ENCODE results near the gene SGSM1. TPM values are rescaled to one million over a fixed set of nuclear protein-coding genes. Genes with fewer than 3 reads are reported as not detected.

The SGSM1 gene
- total RNA-seq, 1 experiment from 2014 or later: 4.3 TPM

- Mint-ChIP-seq H3K27ac (peak overlapping the region in 1 of 3 experiments; percentile 11; a peak in 3 of 7 replicates), H3K36me3 (ENCODE audit: insufficient read depth in 1 of 3, low read depth in 3 of 3) (peaks cover 4 to 16% (median 7%) of the 10 kb centered on the region in 3 experiments; a peak in 4 of 7 replicates), H3K9me3 (no peaks in the 10 kb centered on the region), H3K27me3 (ENCODE audit: low read depth) (no peaks in the 10 kb centered on the region; the same call in 1 of the 2 replicates), H3K4me1 (peaks cover 30 to 41% of the 10 kb centered on the region in 2 experiments), H3K4me3 (no peak overlapping the region; a peak in 1 of 5 replicates)
- no peak overlapping the region for H2BK15ac ChIP-seq (ENCODE audit: low read depth, low read length)
- H3K4ac ChIP-seq (ENCODE audit: low read depth, low read length): no peak overlapping the region
- H3K23ac ChIP-seq (ENCODE audit: insufficient read length, low read depth, low read length): no peak overlapping the region
- H2BK120ac ChIP-seq (ENCODE audit: low read depth, low read length, poor library complexity, severe bottlenecking): no peak overlapping the region
- DNase-seq: peak; percentile 64
- H2AFZ ChIP-seq (ENCODE audit: low read length): no peak overlapping the region
- H3K9ac ChIP-seq (ENCODE audit: extremely low read depth, insufficient read length, low read length): no peak overlapping the region
- H3K4me2 ChIP-seq (ENCODE audit: insufficient read depth, insufficient read length, low read length): no peak overlapping the region
- H3K79me1 ChIP-seq (ENCODE audit: insufficient read depth, low read depth, low read length, poor library complexity, severe bottlenecking): no peaks in the 10 kb centered on the region
- H4K5ac ChIP-seq (ENCODE audit: insufficient read length, low read depth, low read length): no peak overlapping the region
- H3K4me1 ChIP-seq (ENCODE audit: insufficient read depth, low read length): peaks cover 4% of the 10 kb centered on the region; the same call in 1 of the 2 replicates
- peak; percentile 72 for TF ChIP-seq CTCF (conservative IDR thresholded peaks at IDR 0.05)
- no peak overlapping the region for H4K8ac ChIP-seq (replicated peaks; ENCODE audit: insufficient read length, low read depth, low read length)
- no peak overlapping the region for H3K56ac ChIP-seq (ENCODE audit: insufficient read length, low read depth, low read length)
- H3K23me2 ChIP-seq (ENCODE audit: insufficient read length, low read depth, low read length, poor library complexity, severe bottlenecking): no peaks in the 10 kb centered on the region
- H3K27ac ChIP-seq (ENCODE audit: insufficient read length, low read depth, low read length): no peak overlapping the region
- H2BK5ac ChIP-seq (ENCODE audit: insufficient read length, low read length): no peak overlapping the region
- H2BK12ac ChIP-seq (ENCODE audit: insufficient read length, low read depth, low read length): no peak overlapping the region
- no peak overlapping the region for H3K14ac ChIP-seq (ENCODE audit: insufficient read depth, low read length)
- H3K18ac ChIP-seq (ENCODE audit: insufficient read length, low read depth, low read length): no peak overlapping the region
- H3T11ph ChIP-seq (ENCODE audit: low read length): no peak overlapping the region
- H2BK20ac ChIP-seq (ENCODE audit: low read depth, low read length, poor library complexity, severe bottlenecking): no peak overlapping the region
- no peak overlapping the region for H2AK5ac ChIP-seq (ENCODE audit: insufficient read length, low read length)
- no peak overlapping the region for H4K91ac ChIP-seq (ENCODE audit: insufficient read length, low read depth, low read length)
- no CpG with 5 or more reads among the region's 13 CpGs for WGBS (ENCODE audit: extremely low coverage, insufficient read length, low lambda C conversion rate)
- H4K20me1 ChIP-seq (ENCODE audit: control insufficient read depth, insufficient read depth, insufficient read length): no peaks in the 10 kb centered on the region
- H3K27me3 ChIP-seq (ENCODE audit: insufficient read depth, low read length): no peaks in the 10 kb centered on the region
- no peaks in the 10 kb centered on the region for H3K79me2 ChIP-seq (ENCODE audit: insufficient read depth, low read length)
- H3K9me3 ChIP-seq (ENCODE audit: control insufficient read depth, low read depth, low read length): no peaks in the 10 kb centered on the region
Measured at GRCh38 chr22:24834845-24835570, 29.0 kb downstream of the SGSM1 start.
